Upper lobe of left lung (tissue), 4 donors: ENCODE results near the gene MIGA1.

Experiments used
- POLR2A ChIP-seq, 4 donors: fragments of 450-650 bp; IDR thresholded peaks; one replicate each; pipeline ENCODE4 v1.5.1; 2016 to 2017; ENCODE audit warnings: antibody characterized with exemption in 4 of 4, mild to moderate bottlenecking in 2 of 4
- TF ChIP-seq, protein P1 (sequence below), 6 experiments: fragments of 450-650 bp in 4 of 6; fragments of 200-600 bp in 2 of 6; sonication (generic) in 2 of 6; IDR thresholded peaks; one replicate each; pipeline ENCODE4 v1.5.1; 2016 to 2019; ENCODE audit warnings: antibody characterized with exemption in 6 of 6

DNA sequence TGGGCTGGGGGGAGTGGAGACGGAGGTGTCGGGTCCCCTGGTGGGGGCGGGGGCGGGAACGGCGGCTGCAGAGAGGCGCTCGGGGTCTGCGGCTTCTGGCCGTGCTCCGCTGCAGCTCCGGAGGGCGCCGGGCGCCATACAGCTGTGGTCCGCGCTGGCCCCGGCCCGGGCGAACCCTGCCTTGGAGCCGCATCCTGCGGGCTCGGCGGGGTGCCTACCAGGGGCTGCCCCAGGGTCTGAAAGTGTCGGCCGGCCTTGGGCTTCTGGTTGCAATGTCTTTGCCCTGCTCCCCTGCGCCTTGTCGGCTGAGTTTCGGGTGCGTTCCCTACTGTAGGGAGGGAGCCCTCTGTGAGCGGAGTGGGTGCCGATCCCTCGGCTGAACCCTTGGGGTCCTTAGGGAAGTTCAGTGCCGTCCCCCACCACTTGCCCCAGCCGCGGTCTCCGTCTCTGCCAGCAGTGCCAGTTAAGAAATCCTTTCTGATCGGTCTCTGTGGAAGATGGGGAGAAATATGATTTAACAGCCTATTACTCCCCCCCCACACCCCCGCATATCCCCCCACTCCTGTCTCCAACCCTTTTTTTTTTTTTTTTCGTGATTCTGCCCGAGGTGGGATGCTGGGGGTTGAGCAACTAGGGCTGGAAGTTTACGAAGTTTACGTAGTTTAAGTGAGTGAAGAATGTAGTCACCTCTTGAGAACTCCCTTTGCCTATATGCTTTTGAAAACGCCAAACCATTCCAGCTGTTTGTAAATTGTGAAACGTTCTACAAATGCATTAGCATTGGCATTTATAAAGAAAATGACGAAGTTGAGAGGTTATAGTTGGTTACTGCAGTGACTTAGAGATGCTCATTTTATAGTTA lies 109.6 kb downstream of the MIGA1 start:
- TF ChIP-seq POLR2A (IDR thresholded peaks at IDR 0.05), result no peak
- TF ChIP-seq, protein P1, sequence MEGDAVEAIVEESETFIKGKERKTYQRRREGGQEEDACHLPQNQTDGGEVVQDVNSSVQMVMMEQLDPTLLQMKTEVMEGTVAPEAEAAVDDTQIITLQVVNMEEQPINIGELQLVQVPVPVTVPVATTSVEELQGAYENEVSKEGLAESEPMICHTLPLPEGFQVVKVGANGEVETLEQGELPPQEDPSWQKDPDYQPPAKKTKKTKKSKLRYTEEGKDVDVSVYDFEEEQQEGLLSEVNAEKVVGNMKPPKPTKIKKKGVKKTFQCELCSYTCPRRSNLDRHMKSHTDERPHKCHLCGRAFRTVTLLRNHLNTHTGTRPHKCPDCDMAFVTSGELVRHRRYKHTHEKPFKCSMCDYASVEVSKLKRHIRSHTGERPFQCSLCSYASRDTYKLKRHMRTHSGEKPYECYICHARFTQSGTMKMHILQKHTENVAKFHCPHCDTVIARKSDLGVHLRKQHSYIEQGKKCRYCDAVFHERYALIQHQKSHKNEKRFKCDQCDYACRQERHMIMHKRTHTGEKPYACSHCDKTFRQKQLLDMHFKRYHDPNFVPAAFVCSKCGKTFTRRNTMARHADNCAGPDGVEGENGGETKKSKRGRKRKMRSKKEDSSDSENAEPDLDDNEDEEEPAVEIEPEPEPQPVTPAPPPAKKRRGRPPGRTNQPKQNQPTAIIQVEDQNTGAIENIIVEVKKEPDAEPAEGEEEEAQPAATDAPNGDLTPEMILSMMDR (IDR thresholded peaks at IDR 0.05), result no peak
